T-helper 2 cell (primary cell): ENCODE data around the gene DNAAF2.

Source experiments
- DNase-seq, 5 experiments: peaks; one replicate each; pipeline versions ENCODE4 v3.0.0 to v3.0.0-alpha.2; 2012 to 2022

Gene DNAAF2

DNA sequence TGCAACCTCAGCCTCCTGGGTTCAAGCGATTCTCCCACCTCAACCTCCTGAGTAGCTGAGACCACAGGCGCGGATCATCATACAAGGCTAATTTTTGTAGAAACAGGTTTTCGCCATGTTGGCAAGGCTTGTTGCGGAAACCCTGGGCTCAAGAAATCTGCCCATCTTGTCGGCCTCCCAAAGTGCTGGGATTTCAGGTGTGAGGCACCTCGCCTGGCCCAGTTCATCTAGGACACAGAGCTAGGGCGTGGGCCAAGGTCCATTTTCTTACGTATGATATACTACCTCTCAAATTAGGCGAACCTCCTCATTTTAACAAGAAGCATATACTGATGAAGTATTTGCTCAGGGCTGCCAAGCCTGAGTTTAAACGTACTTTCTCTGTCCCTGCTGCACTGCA is 51.0 kb downstream of the DNAAF2 start:
- DNase-seq: no peak

DNA sequence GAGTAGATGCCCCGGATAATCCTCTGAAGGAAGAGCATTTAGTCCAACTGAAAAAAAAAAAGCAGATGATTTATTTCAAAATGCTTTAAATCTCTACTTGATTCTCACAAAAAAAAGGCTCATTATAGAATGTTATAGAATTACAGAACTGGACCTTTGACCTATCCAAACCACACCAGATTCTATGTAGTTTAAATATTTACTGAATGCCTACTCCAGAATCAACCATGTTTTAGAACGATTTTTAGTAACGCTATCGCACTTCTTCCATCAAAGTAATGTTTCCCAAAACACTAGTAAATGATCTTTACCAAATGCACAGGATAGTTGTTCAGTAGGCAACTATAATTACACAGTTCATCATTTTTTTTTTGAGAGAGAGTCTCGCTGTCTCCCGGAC is 51.4 kb downstream of the DNAAF2 start:
- no peak for DNase-seq

DNA sequence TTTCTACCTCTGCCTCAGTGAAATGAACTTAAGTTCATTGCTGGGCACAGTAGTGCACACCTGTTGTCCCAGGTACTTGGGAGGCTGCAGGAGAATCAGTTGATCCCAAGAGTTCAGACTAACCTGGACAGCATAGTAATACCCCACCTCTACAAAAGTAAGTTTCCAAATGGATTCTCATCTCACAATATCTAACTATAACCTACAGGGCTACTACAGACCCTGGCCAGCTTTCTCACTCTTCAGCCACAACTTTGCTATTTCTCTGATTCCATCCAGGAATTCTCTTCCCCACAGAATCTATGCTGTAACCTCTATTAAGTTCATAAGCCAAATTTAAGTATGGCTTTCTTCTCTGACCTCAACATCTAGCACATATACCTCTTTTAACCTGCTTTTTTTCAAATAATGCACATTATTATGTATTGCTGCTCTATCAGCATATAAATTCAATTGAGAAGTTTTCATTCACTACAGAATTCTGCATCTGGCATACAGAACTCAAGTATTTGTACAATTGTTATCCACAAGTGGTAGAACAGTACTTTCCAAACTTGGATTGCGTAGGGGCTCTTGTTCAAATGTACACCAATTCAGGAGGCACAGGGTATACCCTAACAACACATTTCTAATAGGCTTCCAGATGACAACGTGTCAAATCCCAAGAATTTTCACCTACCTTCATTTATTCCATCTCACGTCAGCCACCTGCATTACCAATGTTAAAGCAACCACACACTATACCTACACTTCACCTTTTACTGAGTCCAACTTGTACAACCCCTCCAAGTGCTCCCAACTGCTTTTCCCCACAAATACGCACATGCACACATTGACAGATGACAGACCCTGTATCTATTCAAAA is 52.7 kb downstream of the DNAAF2 start:
- no peak for DNase-seq

DNA sequence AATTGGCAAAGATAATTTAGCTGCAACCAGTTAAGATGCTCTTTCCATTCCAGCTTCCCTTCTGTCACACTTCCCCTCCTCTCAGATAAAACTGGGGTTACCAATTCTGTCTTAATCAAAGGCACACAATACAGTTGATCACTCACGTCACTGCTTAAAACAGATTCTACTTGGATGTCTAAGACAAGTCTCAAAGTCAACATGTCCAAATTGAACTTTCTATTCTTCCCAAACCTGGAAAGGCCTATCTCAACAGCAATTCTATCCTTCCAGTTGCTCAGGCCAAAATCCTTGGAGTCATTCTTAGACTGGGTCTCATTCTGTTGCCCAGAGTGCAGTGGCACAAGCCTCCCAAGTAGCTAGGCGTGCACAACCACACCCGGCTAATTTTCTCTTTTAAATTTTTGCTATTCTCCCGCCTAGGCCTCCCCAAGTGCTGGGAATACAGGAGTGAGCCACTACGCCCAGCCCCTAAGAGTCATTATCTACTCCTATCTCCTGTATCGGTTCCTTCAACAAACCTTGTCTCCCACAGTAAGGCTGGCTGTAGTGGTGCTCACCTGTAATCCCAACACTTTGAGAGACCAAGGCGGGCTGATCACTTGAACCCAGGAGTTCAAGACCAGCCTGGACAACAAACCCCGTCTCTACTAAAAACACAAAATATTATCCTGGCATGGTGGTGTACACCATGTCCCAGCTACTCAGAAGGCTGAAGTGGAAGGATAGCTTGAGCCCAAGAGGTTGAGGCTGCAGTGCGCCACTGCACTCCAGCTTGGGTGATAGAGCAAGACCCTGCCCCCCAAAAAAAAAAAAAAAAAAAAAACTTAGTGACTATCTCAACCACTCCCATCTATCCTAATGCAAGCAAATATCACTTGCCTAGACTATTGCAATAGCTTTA is 53.6 kb downstream of the DNAAF2 start:
- no peak for DNase-seq

DNA sequence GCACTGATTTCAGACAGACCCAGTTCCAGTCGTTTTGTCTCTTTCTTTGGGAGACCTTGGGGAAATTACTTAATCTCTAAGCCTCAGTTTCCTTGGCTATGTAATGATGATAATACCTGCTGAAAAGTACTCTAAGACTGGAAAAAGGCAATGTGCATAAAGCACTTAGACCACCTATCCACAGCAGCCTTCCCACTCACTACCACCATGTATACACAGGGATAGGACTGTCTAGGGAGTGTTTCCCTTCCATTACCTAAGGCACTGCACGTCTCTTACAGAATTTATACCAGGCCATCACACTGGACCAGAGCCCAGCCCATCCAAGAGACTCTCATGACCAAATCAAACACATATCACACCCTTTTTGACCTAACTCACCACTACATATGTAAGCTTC is 55.2 kb downstream of the DNAAF2 start:
- DNase-seq: no peak

DNA sequence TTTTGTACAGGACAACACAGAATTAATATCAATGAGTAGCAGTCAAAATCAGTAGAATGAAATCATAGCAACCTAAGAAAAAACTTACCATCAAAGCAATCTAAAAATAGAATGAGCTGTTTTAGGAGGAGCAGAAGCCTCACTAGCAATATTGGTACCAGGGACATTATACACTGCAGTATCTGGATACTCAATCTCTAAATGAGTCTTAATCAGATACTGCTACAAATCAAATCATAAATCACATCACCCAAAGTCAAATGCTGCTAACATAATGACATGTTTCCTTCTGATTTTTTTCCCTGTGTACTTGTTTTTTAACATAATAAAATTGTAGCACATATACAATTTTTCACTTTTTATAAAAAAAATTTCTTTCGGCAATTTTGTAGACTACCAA is 56.9 kb downstream of the DNAAF2 start:
- DNase-seq: peak in 1 of 5 experiments; percentile 35
